ENCODE measurements around the gene MCCC1.
"Not testable (repeated sequence)": the region's sequence is repeated elsewhere in the genome, so short reads cannot be mapped to it uniquely, and the experiment has no call there.

- TF ChIP-seq EZH2 (IDR thresholded peaks at IDR 0.05; ENCODE audit: insufficient read depth, poor library complexity, severe bottlenecking); EZH2phosphoT487 (IDR thresholded peaks at IDR 0.05; ENCODE audit: insufficient read depth, low read depth): not testable (repeated sequence)
Observed at GRCh38 chr3:183101040-183101439, 1.7 kb upstream of the MCCC1 start.
